ENCODE results near the gene EZR.
"Not testable (repeated sequence)": the region's sequence is repeated elsewhere in the genome, so short reads cannot be mapped to it uniquely, and the experiment has no call there.

Gene EZR

GRCh38 chr6:158840465-158840864, 21.3 kb upstream of the EZR start:
- DNase-seq: no peak

DNA sequence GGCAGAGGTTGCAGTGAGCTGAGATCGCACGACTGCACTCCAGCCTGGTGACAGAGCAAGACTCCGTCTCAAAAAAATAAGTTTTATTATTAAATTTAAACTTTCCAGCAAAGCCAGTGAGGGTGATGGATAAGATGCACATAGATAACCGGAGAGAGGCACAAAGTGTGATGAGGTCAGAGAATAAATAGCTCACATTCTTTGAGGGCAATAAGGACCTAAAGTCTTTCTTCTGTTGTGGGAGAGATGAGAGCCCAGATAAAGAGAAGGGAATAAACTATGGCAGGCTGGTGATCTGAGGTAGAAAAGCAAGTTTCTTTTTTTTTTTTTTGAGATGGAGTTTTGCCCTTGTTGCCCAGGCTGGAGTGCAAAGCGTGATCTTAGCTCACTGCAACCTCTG, 20.6 kb upstream of the EZR start:
- no peak for DNase-seq

- DNase-seq: not testable (repeated sequence)
Observed at GRCh38 chr6:158838790-158839189, 19.6 kb upstream of the EZR start.

DNA sequence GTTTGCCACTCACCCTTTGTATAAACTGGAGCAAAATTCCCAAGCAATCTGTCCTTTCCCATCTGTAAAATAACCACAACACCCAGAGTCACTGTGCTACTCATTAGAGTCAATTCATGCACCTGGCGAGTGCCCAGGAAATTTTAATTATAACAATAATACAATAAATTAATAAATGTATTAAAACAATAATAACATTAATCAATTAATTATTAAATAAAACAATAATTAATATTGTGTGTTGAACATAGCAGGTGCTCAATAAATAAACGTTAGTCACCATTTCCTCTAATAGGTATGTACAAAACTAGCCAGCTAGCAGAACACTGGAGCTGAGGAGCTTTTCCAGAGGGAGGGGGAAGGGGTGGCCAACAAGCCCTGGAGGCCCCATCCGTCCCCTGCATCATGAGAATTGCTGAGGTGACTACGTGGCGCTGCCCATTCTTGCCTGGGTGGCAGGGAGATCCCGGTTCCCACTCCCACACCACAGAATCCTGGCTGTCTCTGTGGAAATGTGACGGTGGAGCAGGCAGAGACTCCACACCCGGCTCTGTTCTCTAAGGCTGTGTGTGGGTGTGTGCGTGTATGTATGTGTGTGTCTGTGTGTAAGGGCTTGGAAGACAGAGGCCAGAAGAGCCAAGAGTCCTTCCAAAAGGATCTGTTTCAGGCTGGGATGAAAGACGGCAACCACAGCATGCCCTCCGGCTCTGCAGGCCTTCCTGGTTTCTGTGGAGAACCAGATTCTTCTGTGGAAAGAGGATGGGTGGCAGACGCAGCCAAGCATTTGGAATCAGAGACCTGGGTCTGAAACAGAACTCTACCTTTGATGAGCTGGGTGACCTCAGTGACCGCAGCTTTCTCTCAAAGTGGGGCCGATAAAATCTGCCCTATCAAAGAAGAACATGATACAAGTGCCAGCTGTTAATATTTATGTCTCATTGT, 18.8 kb upstream of the EZR start:
- DNase-seq: no peak

- no peak for DNase-seq
Observed at GRCh38 chr6:158836625-158837311, 17.6 kb upstream of the EZR start.

DNA sequence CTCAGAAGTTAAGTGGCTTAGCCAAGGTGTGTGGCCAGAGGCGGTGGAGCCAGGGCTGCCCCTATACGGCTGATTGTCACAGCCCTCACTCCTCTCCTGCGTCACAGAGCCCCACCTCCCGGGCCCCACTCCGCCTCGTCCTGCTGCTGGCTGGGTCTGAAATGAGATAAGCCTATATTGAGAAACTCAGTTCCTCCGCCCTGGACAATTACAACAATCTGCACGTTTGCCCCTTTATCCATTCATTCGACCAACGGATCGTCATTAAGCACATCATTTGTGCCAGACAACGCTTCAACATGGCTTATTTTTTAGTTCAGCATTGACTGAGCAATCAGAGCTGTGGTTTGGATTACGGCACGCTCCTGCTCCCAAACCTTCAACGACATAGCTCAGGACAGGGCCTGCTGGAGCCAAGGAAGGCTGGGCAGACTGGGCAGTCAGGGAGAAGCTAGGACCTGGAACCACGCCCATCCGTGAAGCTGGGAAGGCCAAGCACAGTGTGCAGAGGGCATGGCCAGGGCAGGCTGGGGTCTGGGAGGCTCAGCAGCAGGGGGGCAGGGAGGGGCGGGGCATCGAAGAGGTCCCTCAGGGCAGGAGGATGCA, 16.6 kb upstream of the EZR start:
- peak; percentile 88 for DNase-seq

GRCh38 chr6:158834675-158835385, 15.7 kb upstream of the EZR start:
- DNase-seq: no peak

DNA sequence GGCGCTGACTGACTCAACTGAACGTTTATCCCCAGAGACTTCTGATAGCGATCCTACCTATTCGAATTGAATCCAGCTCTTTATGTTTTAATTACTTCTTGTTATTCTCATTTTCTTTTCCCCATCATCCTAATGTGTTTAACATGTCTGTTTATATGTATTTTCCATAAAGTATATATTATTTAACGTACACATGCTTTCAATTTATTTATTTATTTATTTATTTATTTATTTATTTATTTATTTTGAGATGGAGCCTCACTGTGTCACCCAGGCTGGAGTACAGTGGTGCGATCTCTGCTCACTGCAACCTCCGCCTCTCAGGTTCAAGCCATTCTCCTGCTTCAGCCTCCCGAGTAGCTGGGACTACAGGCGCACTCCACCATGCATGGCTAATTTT, 13.6 kb upstream of the EZR start:
- not testable (repeated sequence) for DNase-seq

- peak; percentile 53 for DNase-seq
Observed at GRCh38 chr6:158832026-158832425, 12.9 kb upstream of the EZR start.

- DNase-seq: no peak
Observed at GRCh38 chr6:158831571-158831970, 12.4 kb upstream of the EZR start.

GRCh38 chr6:158830736-158831135, 11.6 kb upstream of the EZR start:
- DNase-seq: no peak

GRCh38 chr6:158828807-158829206, 9.6 kb upstream of the EZR start:
- no peak for DNase-seq

DNA sequence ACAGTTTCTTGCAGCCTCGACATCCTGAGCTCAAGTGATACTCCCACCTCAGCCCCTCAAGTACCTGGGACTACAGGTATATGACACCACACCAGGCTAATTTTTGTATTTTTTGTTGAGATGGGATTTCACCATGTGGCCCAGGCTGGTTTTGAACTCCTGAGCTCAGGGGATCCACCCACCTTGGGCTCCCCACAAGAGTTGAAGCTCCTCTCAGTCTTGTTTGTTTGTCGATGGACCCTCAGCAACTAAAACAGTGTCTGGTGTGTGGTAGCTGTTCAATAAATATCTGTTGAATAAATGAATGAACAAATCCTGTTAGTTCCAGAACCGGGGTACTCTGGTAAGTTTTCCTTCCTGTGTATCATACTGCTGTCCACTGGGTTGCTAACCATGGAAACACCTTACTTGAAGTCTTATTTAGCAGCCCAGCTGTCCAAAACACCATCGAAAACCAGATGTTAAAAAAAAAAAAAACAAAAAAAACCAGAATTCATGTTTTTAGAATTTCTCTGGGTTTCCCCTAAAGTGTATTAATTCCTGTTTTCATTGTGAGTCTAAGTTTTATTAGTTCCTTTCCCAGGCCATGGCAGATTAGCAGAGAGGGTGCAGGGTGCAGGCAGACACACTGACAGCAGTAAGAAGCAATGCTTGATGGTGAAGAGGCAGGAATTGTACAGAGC, 7.8 kb upstream of the EZR start:
- DNase-seq: no peak

DNA sequence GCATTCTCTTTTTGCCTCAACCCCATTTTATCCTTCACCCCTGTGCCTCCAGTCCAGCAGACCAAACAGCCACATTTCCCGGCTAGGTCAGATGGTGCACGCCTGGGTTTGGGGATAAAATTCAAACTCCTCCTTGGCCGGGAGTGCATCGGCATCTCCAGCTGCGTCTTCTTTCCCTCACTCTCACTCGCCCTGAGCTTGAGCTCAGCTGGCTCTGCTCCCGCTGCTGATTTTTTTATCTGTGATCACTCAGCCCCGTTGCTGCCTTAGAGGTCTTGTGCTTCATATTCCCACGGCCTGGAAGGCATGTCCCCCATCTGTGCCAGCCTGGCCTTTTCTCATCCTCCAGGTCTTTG, 6.8 kb upstream of the EZR start:
- no peak for DNase-seq

DNA sequence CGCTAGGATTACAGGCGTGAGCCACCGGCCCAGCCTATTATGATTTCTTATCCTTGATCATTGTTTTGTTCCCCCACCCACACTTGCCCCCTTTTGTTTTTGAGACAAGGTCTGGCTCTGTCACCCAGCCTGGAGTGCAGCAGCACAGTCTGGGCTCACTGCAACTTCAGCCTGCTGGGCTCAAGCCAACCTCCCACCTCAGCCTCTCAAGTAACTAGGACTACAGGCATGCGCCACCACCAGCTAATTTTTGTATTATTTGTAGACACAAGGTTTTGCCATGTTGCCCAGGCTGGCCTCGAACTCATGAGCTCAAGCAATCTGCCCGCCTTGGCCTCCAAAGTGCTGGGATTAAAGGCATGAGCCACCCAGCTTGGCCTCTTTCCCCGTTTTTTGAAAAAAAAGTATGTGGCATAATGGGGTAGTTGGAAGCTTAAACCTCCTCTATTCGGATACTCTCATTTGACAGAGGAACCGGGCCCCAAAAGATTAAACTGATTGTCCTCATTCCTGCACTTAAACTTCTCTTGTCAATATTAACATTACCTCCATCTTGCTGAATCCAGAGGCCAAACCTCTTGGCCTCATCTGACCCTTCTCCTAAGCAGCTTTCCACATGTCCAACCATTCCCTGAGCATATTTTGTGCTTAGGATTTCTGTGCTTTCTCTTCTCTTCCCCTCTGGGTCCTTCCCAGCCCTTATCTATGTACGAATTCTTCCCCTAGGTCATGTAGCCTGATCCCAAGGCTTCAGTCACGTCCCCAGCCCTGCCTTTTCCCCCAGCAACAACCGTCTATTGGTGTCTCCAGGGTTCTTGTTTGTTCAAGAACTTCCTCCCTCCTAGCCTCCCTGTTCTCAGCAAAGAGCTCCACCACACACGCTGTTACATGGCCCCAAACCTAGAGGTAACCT, 6.1 kb upstream of the EZR start:
- no peak for DNase-seq

DNA sequence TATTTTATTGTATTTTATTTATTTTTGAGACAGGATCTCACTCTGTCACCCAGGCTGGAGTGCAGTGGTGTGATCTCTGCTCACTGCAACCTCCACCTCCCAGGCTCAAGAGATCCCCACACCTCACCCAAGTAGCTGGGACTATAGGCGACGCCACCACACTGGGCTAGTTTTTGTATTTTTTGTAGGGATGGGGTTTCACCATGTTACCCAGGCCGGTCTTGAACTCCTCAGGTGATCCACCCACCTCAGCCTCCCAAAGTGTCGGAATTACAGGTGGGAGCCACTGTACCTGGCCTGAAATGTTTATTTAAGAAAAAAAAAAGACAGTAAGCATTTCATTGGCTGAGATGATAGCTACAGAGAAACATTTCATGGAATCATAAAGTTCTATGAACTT, 4.4 kb upstream of the EZR start:
- not testable (repeated sequence) for DNase-seq

- no peak for DNase-seq
Observed at GRCh38 chr6:158819977-158820622, 932 bp upstream of the EZR start.

DNA sequence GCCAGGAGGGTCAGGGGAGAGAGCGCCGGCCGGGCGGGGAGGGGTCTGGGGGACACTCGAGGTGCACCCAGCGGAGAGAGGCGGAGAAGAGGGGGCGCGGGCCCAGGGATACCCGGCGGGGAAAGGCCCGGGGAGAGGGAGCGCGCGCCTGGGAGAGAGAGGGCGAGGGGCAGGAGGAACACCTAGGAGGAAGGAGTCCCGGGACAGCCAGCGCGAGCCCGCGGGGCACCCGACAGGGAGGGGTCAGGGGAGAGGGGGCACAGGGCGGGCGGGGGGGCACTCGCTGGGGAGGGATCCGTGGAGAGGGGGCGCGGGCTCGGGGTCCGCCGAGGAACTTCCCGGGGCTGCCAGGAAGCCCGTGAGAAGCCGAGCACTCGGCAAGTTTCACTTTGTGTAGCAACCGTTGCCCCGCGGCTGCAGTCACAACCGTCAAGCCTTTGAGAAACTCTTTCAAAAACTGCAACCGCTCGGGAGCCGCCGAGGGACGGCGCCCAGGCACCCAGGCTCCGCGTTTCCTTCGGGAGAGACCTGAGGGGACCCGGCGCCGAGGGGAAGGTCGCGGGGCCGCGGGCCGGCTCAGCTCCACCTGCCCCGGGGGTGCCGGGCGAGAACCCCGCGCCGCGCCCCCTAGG, 471 bp downstream of the EZR start:
- peak; percentile 87 for DNase-seq

GRCh38 chr6:158817728-158818580, 1.2 kb downstream of the EZR start:
- peak; percentile 89 for DNase-seq

All from hematopoietic multipotent progenitor cell treated with erythropoietin and hydrocortisone succinate and interleukin-3 and kit ligand, for 4 days (in vitro differentiated cells).